OCI-LY3 (cell line): ENCODE measurements around the gene DPM1.

Experiments used
- EZH2phosphoT487 ChIP-seq: fragments of 200-600 bp; shearing (Covaris generic); IDR thresholded peaks from 2 replicates; pipeline ENCODE4 v1.6.1; 2018; ENCODE audit warnings: antibody characterized with exemption, mixed run types, low read depth
- TF ChIP-seq, protein P1 (sequence below): fragments of 200-600, 300-600 bp; sonication (generic); IDR thresholded peaks from 2 replicates; pipeline ENCODE4 v1.5.1; 2014; ENCODE audit warnings: antibody characterized with exemption, low read length, low read depth

DNA sequence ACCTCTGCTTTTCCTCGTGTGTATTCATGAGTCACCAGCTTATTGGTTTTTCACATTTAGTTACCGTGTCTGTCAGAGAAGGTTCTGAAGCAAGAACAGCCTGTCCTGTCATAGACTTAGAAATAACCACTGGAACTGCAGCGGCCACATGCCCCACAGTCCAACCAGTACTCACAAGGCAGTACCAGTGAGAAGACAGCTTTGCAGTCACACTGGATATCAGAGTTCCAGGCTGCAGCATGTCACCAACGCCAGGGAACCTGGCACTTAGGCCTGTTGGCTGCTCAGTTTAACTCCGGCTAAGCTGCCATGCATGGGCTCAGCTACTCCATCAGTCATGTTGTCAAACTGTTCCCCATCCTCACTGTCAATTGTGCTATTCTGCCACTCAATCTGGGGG is 67.2 kb downstream of the DPM1 start:
- TF ChIP-seq, protein P1, sequence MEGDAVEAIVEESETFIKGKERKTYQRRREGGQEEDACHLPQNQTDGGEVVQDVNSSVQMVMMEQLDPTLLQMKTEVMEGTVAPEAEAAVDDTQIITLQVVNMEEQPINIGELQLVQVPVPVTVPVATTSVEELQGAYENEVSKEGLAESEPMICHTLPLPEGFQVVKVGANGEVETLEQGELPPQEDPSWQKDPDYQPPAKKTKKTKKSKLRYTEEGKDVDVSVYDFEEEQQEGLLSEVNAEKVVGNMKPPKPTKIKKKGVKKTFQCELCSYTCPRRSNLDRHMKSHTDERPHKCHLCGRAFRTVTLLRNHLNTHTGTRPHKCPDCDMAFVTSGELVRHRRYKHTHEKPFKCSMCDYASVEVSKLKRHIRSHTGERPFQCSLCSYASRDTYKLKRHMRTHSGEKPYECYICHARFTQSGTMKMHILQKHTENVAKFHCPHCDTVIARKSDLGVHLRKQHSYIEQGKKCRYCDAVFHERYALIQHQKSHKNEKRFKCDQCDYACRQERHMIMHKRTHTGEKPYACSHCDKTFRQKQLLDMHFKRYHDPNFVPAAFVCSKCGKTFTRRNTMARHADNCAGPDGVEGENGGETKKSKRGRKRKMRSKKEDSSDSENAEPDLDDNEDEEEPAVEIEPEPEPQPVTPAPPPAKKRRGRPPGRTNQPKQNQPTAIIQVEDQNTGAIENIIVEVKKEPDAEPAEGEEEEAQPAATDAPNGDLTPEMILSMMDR: no peak
- TF ChIP-seq EZH2phosphoT487: no peak
